Peyer's patch (tissue), 4 donors: ENCODE results near the gene NDUFAF3. TPM values are rescaled to one million over a fixed set of nuclear protein-coding genes. Genes with fewer than 3 reads are reported as not detected.

Experiments used
- DNase-seq, 3 donors: peaks; one replicate each; pipeline ENCODE4 v3.0.0-alpha.2; 2017 to 2019
- H3K27ac ChIP-seq, 4 donors: fragments of 200-600 bp; sonication (generic); one replicate each; pipeline ENCODE4 v1.5.1; 2016 to 2019
- H3K27me3 ChIP-seq, 2 donors: fragments of 200-600 bp; sonication (generic); one replicate each; pipeline ENCODE4 v1.5.1; 2019
- H3K36me3 ChIP-seq, 3 donors: fragments of 200-600 bp; sonication (generic); one replicate each; pipeline ENCODE4 v1.5.1; 2016 to 2019
- H3K4me1 ChIP-seq, 4 donors: fragments of 200-600 bp; sonication (generic); one replicate each; pipeline ENCODE4 v1.5.1; 2016 to 2019
- H3K4me3 ChIP-seq, 4 donors: fragments of 200-600 bp; sonication (generic); 1 replicate in 3 of 4; 2 replicates in 1 of 4; pipeline ENCODE4 v1.5.1; 2016 to 2019; ENCODE audit warnings: mild to moderate bottlenecking in 1 of 4
- H3K9me3 ChIP-seq, 4 donors: fragments of 200-600 bp; sonication (generic); one replicate each; pipeline ENCODE4 v1.5.1; 2016 to 2019; ENCODE audit warnings: mild to moderate bottlenecking in 1 of 4
- POLR2A ChIP-seq, 2 donors: fragments of 450-650 bp; IDR thresholded peaks; one replicate each; pipeline ENCODE4 v1.5.1; 2017; ENCODE audit warnings: antibody characterized with exemption in 2 of 2, mild to moderate bottlenecking in 2 of 2, moderate library complexity in 2 of 2
- total RNA-seq, 4 donors: library from RNA; depleted of rRNA; stranded (reverse); fragments of >200 nt; gene quantifications; one replicate each; pipeline ENCODE4 v1.1.0, GENCODE V29; 2016
- TF ChIP-seq, protein P1 (sequence below), 6 experiments: fragments of 450-650 bp in 4 of 6; fragments of 200-600 bp in 2 of 6; sonication (generic) in 1 of 6; IDR thresholded peaks; one replicate each; pipeline ENCODE4 v1.5.1; 2017 to 2019; ENCODE audit warnings: antibody characterized with exemption in 6 of 6, mild to moderate bottlenecking in 3 of 6, moderate library complexity in 1 of 6

NDUFAF3 gene
- total RNA-seq, 4 donors from 2014 or later: 64.7 to 164 (median 106) TPM

DNA sequence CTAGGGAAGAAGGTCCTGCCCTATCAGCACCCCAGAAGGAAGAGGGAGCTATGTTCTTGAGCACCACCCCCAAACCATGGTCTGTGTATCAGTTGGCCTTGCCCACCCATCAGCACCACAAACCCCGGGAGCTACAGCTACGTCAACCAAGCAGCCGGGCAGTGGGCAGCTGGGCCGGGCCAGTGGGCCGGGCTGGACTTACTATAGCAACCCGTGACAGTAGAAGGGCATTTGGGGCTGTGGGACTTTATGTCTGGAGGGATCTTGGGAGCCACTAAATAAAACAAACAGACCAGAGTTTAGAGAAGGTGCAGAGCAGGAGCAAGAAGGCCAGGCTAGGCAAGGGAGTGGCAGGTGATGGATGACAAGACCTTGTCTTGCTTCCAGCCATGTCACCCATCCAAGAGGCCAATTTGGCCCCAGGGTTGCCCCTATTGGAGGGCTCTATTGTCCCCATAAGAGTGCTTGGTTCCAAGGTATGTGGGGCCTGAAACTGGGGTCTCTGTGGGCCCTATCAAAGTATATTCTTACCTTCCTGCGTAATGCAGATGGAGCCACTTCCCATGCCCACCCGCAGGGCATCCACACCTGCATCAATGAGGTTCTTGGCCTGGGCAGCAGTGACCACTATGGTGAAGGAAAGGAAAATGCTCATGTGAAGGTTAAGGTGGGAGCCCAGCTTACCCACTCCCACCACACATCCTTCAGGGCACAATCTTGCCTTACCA is 4.0 kb downstream of the NDUFAF3 start:
- no peak overlapping the region for H3K4me3 ChIP-seq
- H3K27ac ChIP-seq: no peak overlapping the region
- H3K4me1 ChIP-seq: peaks cover 0 to 25% (median 14%) of the 10 kb centered on the region in 4 donors
- no peak for DNase-seq
- no peaks in the 10 kb centered on the region for H3K27me3 ChIP-seq
- no peak for TF ChIP-seq POLR2A (IDR thresholded peaks at IDR 0.05)
- TF ChIP-seq, protein P1, sequence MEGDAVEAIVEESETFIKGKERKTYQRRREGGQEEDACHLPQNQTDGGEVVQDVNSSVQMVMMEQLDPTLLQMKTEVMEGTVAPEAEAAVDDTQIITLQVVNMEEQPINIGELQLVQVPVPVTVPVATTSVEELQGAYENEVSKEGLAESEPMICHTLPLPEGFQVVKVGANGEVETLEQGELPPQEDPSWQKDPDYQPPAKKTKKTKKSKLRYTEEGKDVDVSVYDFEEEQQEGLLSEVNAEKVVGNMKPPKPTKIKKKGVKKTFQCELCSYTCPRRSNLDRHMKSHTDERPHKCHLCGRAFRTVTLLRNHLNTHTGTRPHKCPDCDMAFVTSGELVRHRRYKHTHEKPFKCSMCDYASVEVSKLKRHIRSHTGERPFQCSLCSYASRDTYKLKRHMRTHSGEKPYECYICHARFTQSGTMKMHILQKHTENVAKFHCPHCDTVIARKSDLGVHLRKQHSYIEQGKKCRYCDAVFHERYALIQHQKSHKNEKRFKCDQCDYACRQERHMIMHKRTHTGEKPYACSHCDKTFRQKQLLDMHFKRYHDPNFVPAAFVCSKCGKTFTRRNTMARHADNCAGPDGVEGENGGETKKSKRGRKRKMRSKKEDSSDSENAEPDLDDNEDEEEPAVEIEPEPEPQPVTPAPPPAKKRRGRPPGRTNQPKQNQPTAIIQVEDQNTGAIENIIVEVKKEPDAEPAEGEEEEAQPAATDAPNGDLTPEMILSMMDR (IDR thresholded peaks at IDR 0.05): no peak
- H3K36me3 ChIP-seq: peaks cover 0 to 43% (median 0%) of the 10 kb centered on the region in 3 donors
- H3K9me3 ChIP-seq: no peaks in the 10 kb centered on the region

DNA sequence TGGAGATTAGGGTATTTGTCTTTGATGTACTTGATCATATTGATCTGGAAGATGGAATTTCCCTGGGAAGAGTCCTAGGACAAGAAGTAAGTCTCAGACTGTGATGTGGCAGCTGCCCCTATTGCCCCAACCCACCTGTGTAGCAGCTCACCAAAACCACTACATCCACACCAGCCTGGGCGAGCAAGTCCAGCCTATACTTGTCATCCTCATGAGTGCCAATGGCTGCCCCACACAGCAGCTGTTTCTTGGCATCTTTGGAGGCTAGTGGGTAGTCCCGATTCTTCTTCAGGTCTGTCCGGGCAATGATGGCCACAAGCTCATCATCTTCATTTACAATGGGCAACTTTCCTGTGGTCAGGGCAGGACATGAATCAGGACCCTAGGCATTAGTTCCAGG is 4.6 kb downstream of the NDUFAF3 start:
- TF ChIP-seq POLR2A (IDR thresholded peaks at IDR 0.05): no peak
- TF ChIP-seq, protein P1 (IDR thresholded peaks at IDR 0.05): no peak
- Histone ChIP-seq H3K9me3 (no peaks in the 10 kb centered on the region), H3K4me3 (no peak overlapping the region), H3K27ac (no peak overlapping the region), H3K36me3 (peaks cover 0 to 49% (median 0%) of the 10 kb centered on the region in 3 donors), H3K27me3 (no peaks in the 10 kb centered on the region), H3K4me1 (peaks cover 0 to 25% (median 14%) of the 10 kb centered on the region in 4 donors)
- no peak for DNase-seq

DNA sequence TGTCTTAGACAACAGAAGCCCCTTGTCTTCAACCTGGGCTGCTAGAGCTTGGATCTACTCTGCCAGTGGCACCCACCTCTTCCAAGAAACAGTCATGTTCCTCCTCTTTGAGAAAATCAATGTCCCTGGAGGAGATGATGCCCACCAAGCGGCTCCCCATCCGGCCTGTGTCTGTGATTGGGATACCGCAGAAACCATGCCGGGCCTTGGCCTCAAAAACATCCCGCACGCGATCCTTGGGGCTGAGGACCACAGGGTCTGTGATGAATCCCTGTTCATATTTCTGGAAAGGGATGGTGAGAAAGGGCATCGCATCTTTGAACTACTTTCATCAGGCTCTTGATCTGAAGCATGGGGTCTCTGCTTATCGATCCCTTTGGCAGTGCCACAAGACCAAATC is 5.7 kb downstream of the NDUFAF3 start:
- H3K36me3 ChIP-seq: peaks cover 0 to 60% (median 0%) of the 10 kb centered on the region in 3 donors
- no peak for DNase-seq
- no peak overlapping the region for H3K27ac ChIP-seq
- no peaks in the 10 kb centered on the region for H3K27me3 ChIP-seq
- no peaks in the 10 kb centered on the region for H3K9me3 ChIP-seq
- H3K4me3 ChIP-seq: no peak overlapping the region
- TF ChIP-seq, protein P1 (IDR thresholded peaks at IDR 0.05): no peak
- no peak for TF ChIP-seq POLR2A (IDR thresholded peaks at IDR 0.05)
- H3K4me1 ChIP-seq: peaks cover 0 to 24% (median 12%) of the 10 kb centered on the region in 4 donors

DNA sequence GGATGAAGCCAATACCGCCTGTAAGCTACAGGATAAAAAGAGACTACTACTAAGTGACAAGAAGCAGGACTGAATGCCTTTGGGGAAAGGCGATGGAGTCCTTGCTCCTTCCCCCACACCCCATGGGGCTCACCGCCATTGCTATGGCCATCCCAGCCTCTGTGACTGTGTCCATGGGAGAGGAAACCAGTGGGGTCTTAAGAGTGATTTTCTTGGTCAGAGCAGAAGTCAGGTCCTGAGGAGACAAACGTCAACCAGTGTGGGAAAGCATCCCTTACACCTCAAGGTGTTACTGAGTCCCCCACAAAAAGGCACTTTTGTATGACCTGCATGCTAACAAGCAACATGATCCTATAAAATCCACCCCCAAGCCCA is 6.4 kb downstream of the NDUFAF3 start:
- peak overlapping the region; percentile 52 to 74 (median 61) for H3K4me3 ChIP-seq
- H3K9me3 ChIP-seq: no peaks in the 10 kb centered on the region
- TF ChIP-seq, protein P1 (IDR thresholded peaks at IDR 0.05): no peak
- no peak for TF ChIP-seq POLR2A (IDR thresholded peaks at IDR 0.05)
- no peak for DNase-seq
- H3K27ac ChIP-seq: peak overlapping the region; percentile 82 to 93 (median 90)
- H3K4me1 ChIP-seq: peaks cover 0 to 17% (median 6%) of the 10 kb centered on the region in 4 donors
- peaks cover 0 to 64% (median 0%) of the 10 kb centered on the region in 3 donors for H3K36me3 ChIP-seq
- no peaks in the 10 kb centered on the region for H3K27me3 ChIP-seq

DNA sequence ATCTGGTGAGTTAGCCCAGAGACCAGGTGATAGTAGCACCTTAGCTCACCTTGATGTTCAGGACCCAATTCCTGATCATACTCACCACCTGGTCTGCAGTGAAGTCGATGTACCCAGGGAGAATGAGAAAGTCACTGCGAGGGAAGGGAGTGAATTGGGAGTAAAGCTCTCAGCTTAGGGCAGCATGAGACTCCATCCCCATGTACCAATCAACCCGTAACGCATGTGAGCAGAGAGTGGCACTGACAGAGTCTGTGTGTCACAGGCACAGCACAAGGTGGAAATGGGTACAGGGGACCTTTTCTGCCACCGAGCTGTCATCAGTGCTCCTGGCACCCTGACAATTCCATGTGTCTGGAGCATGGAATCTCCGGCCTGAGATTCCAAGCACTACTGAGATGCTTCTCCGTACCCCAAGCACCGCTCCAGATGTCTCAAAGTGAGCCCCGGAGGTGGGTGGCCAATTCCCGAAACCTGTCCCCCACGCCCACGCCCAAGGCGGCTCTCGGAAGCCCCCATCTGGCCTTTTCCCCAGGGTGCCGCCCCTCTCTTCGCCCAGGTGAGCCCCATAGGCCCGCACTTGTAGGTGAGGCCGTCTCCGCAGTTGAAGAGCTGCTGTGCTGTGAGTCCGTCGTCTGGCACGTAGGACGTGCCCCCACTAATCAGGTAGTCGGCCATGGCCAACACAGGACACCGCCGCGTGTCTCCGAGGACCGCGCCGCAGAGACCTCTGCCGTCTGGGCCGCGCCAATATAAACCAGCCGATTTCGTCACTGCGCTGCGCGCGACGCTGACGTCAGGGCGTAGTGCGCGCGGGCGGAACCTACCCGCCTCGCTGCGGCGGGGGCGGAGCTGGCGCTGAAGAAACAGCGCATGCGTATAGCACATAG is 7.0 kb downstream of the NDUFAF3 start, which contains the start of gene IMPDH2:
TSS of gene IMPDH2 (minus strand) at position 726 of the 890 bp plus-strand sequence. CDS start at position 678, 48 bp downstream.
- peak; percentile 93 to 97 (median 95) for DNase-seq
- H3K36me3 ChIP-seq: peaks cover 0 to 63% (median 0%) of the 10 kb centered on the region in 3 donors

More for the DNA sequence above, 7.0 kb downstream of the NDUFAF3 start, which contains the start of gene IMPDH2:
- TF ChIP-seq POLR2A (IDR thresholded peaks at IDR 0.05): peak; percentile 95 to 98
- TF ChIP-seq, protein P1 (IDR thresholded peaks at IDR 0.05): peak in 4 of 6 experiments; percentile 15 to 36 (median 18)
- Histone ChIP-seq H3K4me1 (peaks cover 0 to 15% (median 6%) of the 10 kb centered on the region in 4 donors), H3K9me3 (no peaks in the 10 kb centered on the region), H3K27me3 (no peaks in the 10 kb centered on the region), H3K4me3 (peak within 1 kb of the TSS; percentile 52 to 74 (median 61)), H3K27ac (peak within 1 kb of the TSS; percentile 82 to 93 (median 90))
